Measurements from ENCODE around the gene SPPL3. TPM values are rescaled to one million over a fixed set of nuclear protein-coding genes. Genes with fewer than 3 reads are reported as not detected.
"Not testable (repeated sequence)": the region's sequence is repeated elsewhere in the genome, so short reads cannot be mapped to it uniquely, and the experiment has no call there.

The SPPL3 gene
- total RNA-seq, 2 donors from 2014 or later = 43.5 to 45.7 TPM

- no peaks in the 10 kb centered on the region for H3K27me3 Mint-ChIP-seq (ENCODE audit: low read depth)
- DNase-seq (no peak), ATAC-seq (replicated peaks in 1 of 2) (no peak)
- no peak overlapping the region for H3K4me3 Mint-ChIP-seq
- no peaks in the 10 kb centered on the region for H3K36me3 Mint-ChIP-seq (ENCODE audit: insufficient read depth in 2 of 2)
- H3K27ac Mint-ChIP-seq = no peak overlapping the region
- H3K9me3 Mint-ChIP-seq = no peaks in the 10 kb centered on the region
- no peaks in the 10 kb centered on the region for H3K4me1 Mint-ChIP-seq (ENCODE audit: low read depth)
Measured at GRCh38 chr12:120741476-120742421, 162.4 kb downstream of the SPPL3 start.

GRCh38 chr12:120740871-120741270, 163.3 kb downstream of the SPPL3 start:
- H3K27ac Mint-ChIP-seq = no peak overlapping the region
- no peak overlapping the region for H3K4me3 Mint-ChIP-seq
- no peaks in the 10 kb centered on the region for H3K36me3 Mint-ChIP-seq (ENCODE audit: insufficient read depth in 2 of 2)
- H3K27me3 Mint-ChIP-seq (ENCODE audit: low read depth) = no peaks in the 10 kb centered on the region
- H3K9me3 Mint-ChIP-seq = no peaks in the 10 kb centered on the region
- H3K4me1 Mint-ChIP-seq (ENCODE audit: low read depth) = no peaks in the 10 kb centered on the region
- DNase-seq = no peak
- no peak for ATAC-seq (replicated peaks in 1 of 2)

GRCh38 chr12:120739821-120740613, 164.1 kb downstream of the SPPL3 start:
- no peaks in the 10 kb centered on the region for H3K9me3 Mint-ChIP-seq
- DNase-seq = no peak
- H3K4me1 Mint-ChIP-seq (ENCODE audit: low read depth) = no peaks in the 10 kb centered on the region
- no peak overlapping the region for H3K27ac Mint-ChIP-seq
- no peaks in the 10 kb centered on the region for H3K27me3 Mint-ChIP-seq (ENCODE audit: low read depth)
- H3K4me3 Mint-ChIP-seq = no peak overlapping the region
- ATAC-seq (replicated peaks in 1 of 2) = no peak
- no peaks in the 10 kb centered on the region for H3K36me3 Mint-ChIP-seq (ENCODE audit: insufficient read depth in 2 of 2)

GRCh38 chr12:120739031-120739762, 165.0 kb downstream of the SPPL3 start:
- ATAC-seq (replicated peaks in 1 of 2) (no peak), DNase-seq (no peak)
- Mint-ChIP-seq H3K36me3 (ENCODE audit: insufficient read depth in 2 of 2) (no peaks in the 10 kb centered on the region), H3K27ac (no peak overlapping the region), H3K9me3 (no peaks in the 10 kb centered on the region), H3K4me3 (no peak overlapping the region), H3K4me1 (ENCODE audit: low read depth) (no peaks in the 10 kb centered on the region), H3K27me3 (ENCODE audit: low read depth) (no peaks in the 10 kb centered on the region)

- Mint-ChIP-seq H3K27me3 (ENCODE audit: low read depth) (no peaks in the 10 kb centered on the region), H3K4me1 (ENCODE audit: low read depth) (no peaks in the 10 kb centered on the region), H3K9me3 (no peaks in the 10 kb centered on the region)
Measured at GRCh38 chr12:120738252-120739030, 165.7 kb downstream of the SPPL3 start.

GRCh38 chr12:120737557-120738251, 166.5 kb downstream of the SPPL3 start:
- Mint-ChIP-seq H3K4me3 (no peak overlapping the region), H3K27me3 (ENCODE audit: low read depth) (no peaks in the 10 kb centered on the region)
- DNase-seq = no peak

More at GRCh38 chr12:120738252-120739030, 165.7 kb downstream of the SPPL3 start:
- Mint-ChIP-seq H3K27ac (no peak overlapping the region), H3K36me3 (ENCODE audit: insufficient read depth in 2 of 2) (peaks cover 0 to 3% of the 10 kb centered on the region in 2 donors), H3K4me3 (no peak overlapping the region)
- ATAC-seq (replicated peaks in 1 of 2) (no peak), DNase-seq (no peak)

GRCh38 chr12:120736404-120737331, 167.5 kb downstream of the SPPL3 start:
- ATAC-seq (replicated peaks in 1 of 2) (no peak), DNase-seq (no peak)
- Mint-ChIP-seq H3K9me3 (no peaks in the 10 kb centered on the region), H3K27me3 (ENCODE audit: low read depth) (no peaks in the 10 kb centered on the region), H3K4me3 (no peak overlapping the region), H3K27ac (no peak overlapping the region), H3K36me3 (ENCODE audit: insufficient read depth in 2 of 2) (peaks cover 0 to 5% of the 10 kb centered on the region in 2 donors), H3K4me1 (ENCODE audit: low read depth) (no peaks in the 10 kb centered on the region)

More at GRCh38 chr12:120737557-120738251, 166.5 kb downstream of the SPPL3 start:
- no peak for ATAC-seq (replicated peaks in 1 of 2)
- Mint-ChIP-seq H3K36me3 (ENCODE audit: insufficient read depth in 2 of 2) (peaks cover 0 to 5% of the 10 kb centered on the region in 2 donors), H3K27ac (no peak overlapping the region), H3K9me3 (no peaks in the 10 kb centered on the region), H3K4me1 (ENCODE audit: low read depth) (no peaks in the 10 kb centered on the region)

GRCh38 chr12:120735181-120735580, 169.0 kb downstream of the SPPL3 start:
- no peaks in the 10 kb centered on the region for H3K4me1 Mint-ChIP-seq (ENCODE audit: low read depth)
- H3K27ac Mint-ChIP-seq = no peak overlapping the region
- peaks cover 4 to 5% of the 10 kb centered on the region in 2 donors for H3K36me3 Mint-ChIP-seq (ENCODE audit: insufficient read depth in 2 of 2)
- H3K4me3 Mint-ChIP-seq = no peak overlapping the region
- ATAC-seq (replicated peaks in 1 of 2) = no peak
- no peak for DNase-seq
- no peaks in the 10 kb centered on the region for H3K9me3 Mint-ChIP-seq
- no peaks in the 10 kb centered on the region for H3K27me3 Mint-ChIP-seq (ENCODE audit: low read depth)

GRCh38 chr12:120734210-120734609, 169.9 kb downstream of the SPPL3 start:
- H3K27me3 Mint-ChIP-seq (ENCODE audit: low read depth) = no peaks in the 10 kb centered on the region
- no peak for DNase-seq
- no peaks in the 10 kb centered on the region for H3K9me3 Mint-ChIP-seq
- no peaks in the 10 kb centered on the region for H3K4me1 Mint-ChIP-seq (ENCODE audit: low read depth)
- ATAC-seq (replicated peaks in 1 of 2) = no peak
- H3K4me3 Mint-ChIP-seq = no peak overlapping the region
- H3K27ac Mint-ChIP-seq = no peak overlapping the region
- peaks cover 5 to 6% of the 10 kb centered on the region in 2 donors for H3K36me3 Mint-ChIP-seq (ENCODE audit: insufficient read depth in 2 of 2)

- Mint-ChIP-seq H3K9me3 (no peaks in the 10 kb centered on the region), H3K36me3 (ENCODE audit: insufficient read depth in 2 of 2) (peaks cover 5 to 6% of the 10 kb centered on the region in 2 donors), H3K27me3 (ENCODE audit: low read depth) (no peaks in the 10 kb centered on the region), H3K4me3 (no peak overlapping the region), H3K4me1 (ENCODE audit: low read depth) (no peaks in the 10 kb centered on the region), H3K27ac (no peak overlapping the region)
- DNase-seq = no peak
- ATAC-seq (replicated peaks in 1 of 2) = no peak
Measured at GRCh38 chr12:120733574-120733973, 170.6 kb downstream of the SPPL3 start.

GRCh38 chr12:120732198-120732597, 172.0 kb downstream of the SPPL3 start:
- H3K36me3 Mint-ChIP-seq (ENCODE audit: insufficient read depth in 2 of 2); H3K4me1 Mint-ChIP-seq (ENCODE audit: low read depth); H3K4me3 Mint-ChIP-seq; H3K27me3 Mint-ChIP-seq (ENCODE audit: low read depth); DNase-seq; H3K27ac Mint-ChIP-seq; ATAC-seq (replicated peaks in 1 of 2); H3K9me3 Mint-ChIP-seq: not testable (repeated sequence)

Measured in activated T-cell treated with anti-CD3 and anti-CD28 coated beads, Interleukin-2, amount 50 U/mL, for 72 hours (primary cell).